Fibroblast of lung (primary cell): Measurements from ENCODE around the gene POFUT1. TPM values are rescaled to one million over a fixed set of nuclear protein-coding genes. Genes with fewer than 3 reads are reported as not detected.

Source experiments
- DNase-seq, 2 donors: peaks; one replicate each; pipeline versions ENCODE4 v3.0.0 to v3.0.0-alpha.2; 2010; ENCODE audit warnings: low read depth in 2 of 2
- H2AFZ ChIP-seq: 2 replicates; pipeline ENCODE4 v1.5.1; 2012; ENCODE audit warnings: low read length, control low read depth, inconsistent platforms
- H3K27ac ChIP-seq: 2 replicates; pipeline ENCODE4 v1.5.1; 2011; ENCODE audit warnings: low read length, control low read depth; ENCODE audit not compliant: insufficient read depth
- H3K27me3 ChIP-seq: 2 replicates; pipeline ENCODE4 v1.5.1; 2011; ENCODE audit warnings: mild to moderate bottlenecking, low read length; ENCODE audit not compliant: control insufficient read depth, insufficient read depth
- H3K36me3 ChIP-seq: 2 replicates; pipeline ENCODE4 v1.5.1; 2011; ENCODE audit warnings: low read length; ENCODE audit not compliant: control insufficient read depth, insufficient read depth
- H3K4me1 ChIP-seq: 2 replicates; pipeline ENCODE4 v1.5.1; 2011; ENCODE audit warnings: low read length; ENCODE audit not compliant: control insufficient read depth, insufficient read depth; ENCODE audit errors: extremely low read depth
- H3K4me2 ChIP-seq: 2 replicates; pipeline ENCODE4 v1.5.1; 2011; ENCODE audit warnings: low read length, control low read depth; ENCODE audit not compliant: insufficient read depth; ENCODE audit errors: extremely low read depth
- H3K4me3 ChIP-seq, 4 experiments: fragments of 200-600 bp in 1 of 4; sonication (generic) in 1 of 4; replicated peaks in 1 of 4; 2 replicates each; pipeline ENCODE4 v1.5.1; 2011 to 2016; ENCODE audit warnings: low read length in 4 of 4, low read depth in 3 of 4, mild to moderate bottlenecking in 3 of 4, control low read depth in 2 of 4, inconsistent platforms in 1 of 4, mixed read lengths in 1 of 4; ENCODE audit not compliant: insufficient read depth in 1 of 4; ENCODE audit errors: control extremely low read depth in 1 of 4
- H3K79me2 ChIP-seq: 2 replicates; pipeline ENCODE4 v1.5.1; 2012; ENCODE audit warnings: mild to moderate bottlenecking, low read length, inconsistent platforms; ENCODE audit not compliant: control insufficient read depth, insufficient read depth
- H3K9ac ChIP-seq: 2 replicates; pipeline ENCODE4 v1.5.1; 2011; ENCODE audit warnings: mild to moderate bottlenecking, low read length, control low read depth; ENCODE audit not compliant: insufficient read depth
- H3K9me3 ChIP-seq: 2 replicates; pipeline ENCODE4 v1.5.1; 2012; ENCODE audit warnings: low read depth, low read length; ENCODE audit not compliant: control insufficient read depth, insufficient read depth
- H4K20me1 ChIP-seq: 2 replicates; pipeline ENCODE4 v1.5.1; 2011; ENCODE audit warnings: low read length; ENCODE audit not compliant: control insufficient read depth, insufficient read depth; ENCODE audit errors: extremely low read depth
- CTCF ChIP-seq, 2 donors: IDR thresholded peaks in 1 of 2; conservative IDR thresholded peaks in 1 of 2; 1 replicate in 1 of 2; 2 replicates in 1 of 2; pipeline ENCODE4 v1.5.1; 2011 to 2012; ENCODE audit warnings: low read length in 2 of 2, control low read depth in 1 of 2, inconsistent platforms in 1 of 2, low read depth in 1 of 2, mild to moderate bottlenecking in 1 of 2
- EZH2 ChIP-seq: IDR thresholded peaks from 2 replicates; pipeline ENCODE4 v1.5.1; 2012; ENCODE audit warnings: low read length, control low read depth, mild to moderate bottlenecking; ENCODE audit errors: missing control alignments
- polyA plus RNA-seq, 2 donors: library from polyadenylated mRNA; depleted of rRNA in 1 of 2; stranded (reverse) in 1 of 2; unstranded in 1 of 2; fragments of >200 nt; gene quantifications; 2 replicates each; pipeline ENCODE4 v1.2.1, GENCODE V29; 2011 to 2012; ENCODE audit warnings: missing spikeins in 1 of 2
- total RNA-seq: library from RNA; depleted of rRNA; stranded (reverse); fragments of >200 nt; gene quantifications from 2 replicates; pipeline ENCODE4 v1.2.1, GENCODE V29; 2014

Gene POFUT1
- total and polyA plus RNA-seq, 2 donors (not counting 1 experiment from before 2014, with no cell fraction given) = 32.4 to 41.0 TPM

DNA sequence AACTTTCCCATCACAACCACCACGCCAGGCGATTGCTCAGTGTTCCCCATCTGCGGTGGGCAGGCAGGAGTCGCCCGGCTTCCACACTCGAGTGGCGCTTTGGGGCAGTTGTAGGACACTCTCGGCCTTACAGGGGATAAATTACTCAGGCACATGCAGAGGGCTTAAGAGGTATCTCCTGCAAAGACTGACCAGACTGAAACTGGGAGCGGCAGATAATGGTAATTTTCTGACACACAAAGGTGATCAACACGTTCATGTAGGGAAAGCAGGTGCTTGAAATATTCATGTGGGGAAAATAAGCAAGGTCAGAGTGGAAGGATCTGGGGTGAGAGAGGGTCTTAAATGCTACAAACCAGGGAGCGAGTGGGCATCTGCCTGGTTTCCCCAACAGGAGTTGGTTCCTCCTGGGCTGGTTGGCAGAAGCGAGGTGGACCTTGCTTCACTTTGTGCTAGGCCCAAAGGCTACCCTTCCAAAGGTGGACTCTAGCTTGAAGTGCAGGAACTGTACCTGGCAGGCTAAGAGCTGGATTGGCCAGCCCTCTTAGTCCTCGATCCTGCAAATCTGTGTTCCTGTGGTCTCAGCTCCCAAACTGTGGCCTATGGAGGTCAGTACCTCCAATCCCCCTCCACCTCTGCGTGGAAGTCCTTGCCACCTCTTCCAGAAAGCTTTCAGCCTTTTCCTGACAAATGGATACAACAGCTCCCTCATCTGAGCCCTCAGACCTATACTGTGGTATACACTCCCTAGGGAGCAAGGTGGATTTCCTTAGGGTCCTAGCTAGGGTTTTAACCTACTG lies 16.9 kb upstream of the POFUT1 start:
- H3K27me3 ChIP-seq = no peaks in the 10 kb centered on the region
- no peaks in the 10 kb centered on the region for H3K79me2 ChIP-seq
- H3K9me3 ChIP-seq = no peaks in the 10 kb centered on the region
- peaks cover 4% of the 10 kb centered on the region for H3K36me3 ChIP-seq
- H3K9ac ChIP-seq = peak overlapping the region; percentile 86
- no peak for DNase-seq
- peak overlapping the region; percentile 80 for H2AFZ ChIP-seq
- peak overlapping the region; percentile 40 to 62 (median 45) for H3K4me3 ChIP-seq
- H4K20me1 ChIP-seq = no peaks in the 10 kb centered on the region
- TF ChIP-seq CTCF (conservative IDR thresholded peaks at IDR 0.05 in 1 of 2, IDR thresholded peaks at IDR 0.05 in 1 of 2; ENCODE audit: low read depth in 1 of 2, low read length in 2 of 2) (no peak), EZH2 (no peak)
- H3K27ac ChIP-seq = no peak overlapping the region
- H3K4me1 ChIP-seq = peaks cover 7% of the 10 kb centered on the region
- peak overlapping the region; percentile 85 for H3K4me2 ChIP-seq

DNA sequence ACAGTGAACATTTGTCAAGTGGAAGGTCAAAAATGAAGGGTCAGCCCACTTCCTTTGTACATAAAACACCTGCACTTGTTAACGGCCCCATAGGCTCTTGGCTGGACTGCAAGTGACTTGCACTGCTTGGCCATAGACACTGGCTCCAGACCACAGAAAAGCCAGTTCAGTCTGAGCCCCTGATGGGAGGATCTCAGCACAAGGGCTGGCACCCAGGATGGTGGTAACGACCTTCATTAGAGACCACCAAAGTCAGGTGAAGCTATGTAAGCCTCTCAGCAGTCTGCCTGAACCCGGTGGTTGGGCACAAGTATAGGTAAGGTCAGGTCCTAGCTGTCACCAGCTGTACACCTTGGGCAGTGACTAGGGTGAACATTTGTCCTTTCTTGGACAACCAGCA lies 16.3 kb upstream of the POFUT1 start:
- Histone ChIP-seq H3K27ac (no peak overlapping the region), H3K9ac (no peak overlapping the region), H3K9me3 (no peaks in the 10 kb centered on the region), H3K4me1 (peaks cover 7% of the 10 kb centered on the region), H3K4me3 (no peak overlapping the region), H3K36me3 (peaks cover 5% of the 10 kb centered on the region), H2AFZ (no peak overlapping the region), H3K27me3 (no peaks in the 10 kb centered on the region), H4K20me1 (no peaks in the 10 kb centered on the region), H3K79me2 (no peaks in the 10 kb centered on the region), H3K4me2 (no peak overlapping the region)
- DNase-seq = no peak
- TF ChIP-seq CTCF (conservative IDR thresholded peaks at IDR 0.05 in 1 of 2, IDR thresholded peaks at IDR 0.05 in 1 of 2; ENCODE audit: low read depth in 1 of 2, low read length in 2 of 2) = no peak
- TF ChIP-seq EZH2 = no peak

- Histone ChIP-seq H2AFZ (no peak overlapping the region), H3K27ac (no peak overlapping the region), H4K20me1 (no peaks in the 10 kb centered on the region), H3K36me3 (peaks cover 5% of the 10 kb centered on the region), H3K9ac (no peak overlapping the region), H3K4me2 (no peak overlapping the region), H3K4me1 (peaks cover 7% of the 10 kb centered on the region), H3K9me3 (no peaks in the 10 kb centered on the region), H3K4me3 (no peak overlapping the region), H3K79me2 (no peaks in the 10 kb centered on the region), H3K27me3 (no peaks in the 10 kb centered on the region)
- peak in 1 of 2 donors; percentile 54 for DNase-seq
- TF ChIP-seq EZH2 = no peak
- TF ChIP-seq CTCF (conservative IDR thresholded peaks at IDR 0.05 in 1 of 2, IDR thresholded peaks at IDR 0.05 in 1 of 2; ENCODE audit: low read depth in 1 of 2, low read length in 2 of 2) = no peak
Measured at GRCh38 chr20:32191873-32192272, 15.8 kb upstream of the POFUT1 start.
